Body of pancreas (tissue), 4 donors: Measurements from ENCODE around the gene FOXL1. TPM values are rescaled to one million over a fixed set of nuclear protein-coding genes. Genes with fewer than 3 reads are reported as not detected.

Source experiments
- ATAC-seq: fragments of 150-250 bp; one replicate; pipeline ENCODE4 v1.9.1; 2016
- DNase-seq, 4 donors: peaks; one replicate each; pipeline ENCODE4 v3.0.0-alpha.2; 2019
- H3K27ac ChIP-seq, 4 donors: fragments of 200-600 bp; sonication (generic); 1 replicate in 3 of 4; 2 replicates in 1 of 4; pipeline versions ENCODE4 v1.5.1 to v1.6.1; 2016 to 2019; ENCODE audit warnings: mild to moderate bottlenecking in 1 of 4, mixed read lengths in 1 of 4, moderate library complexity in 1 of 4
- H3K27me3 ChIP-seq, 2 donors: fragments of 200-600 bp; sonication (generic); one replicate each; pipeline ENCODE4 v1.6.0; 2016; ENCODE audit warnings: mild to moderate bottlenecking in 1 of 2
- H3K36me3 ChIP-seq, 2 donors: fragments of 200-600 bp; sonication (generic); replicated peaks in 1 of 2; 2 replicates each; pipeline ENCODE4 v1.5.1; 2016; ENCODE audit warnings: low read depth in 2 of 2; ENCODE audit not compliant: insufficient read depth in 1 of 2
- H3K4me1 ChIP-seq: fragments of 200-600 bp; sonication (generic); one replicate; pipeline ENCODE4 v1.6.0; 2016
- H3K4me3 ChIP-seq, 2 donors: fragments of 200-600 bp; sonication (generic); 1 replicate in 1 of 2; 2 replicates in 1 of 2; pipeline ENCODE4 v1.5.1; 2016 to 2019
- H3K9me3 ChIP-seq, 3 donors: fragments of 200-600 bp; sonication (generic); 1 replicate in 2 of 3; 2 replicates in 1 of 3; pipeline ENCODE4 v1.5.1; 2016
- CTCF ChIP-seq, 7 experiments: fragments of 450-650 bp in 4 of 7; fragments of 200-600 bp in 3 of 7; sonication (generic) in 3 of 7; IDR thresholded peaks; one replicate each; pipeline ENCODE4 v1.5.1; 2016 to 2019; ENCODE audit warnings: antibody characterized with exemption in 7 of 7
- POLR2A ChIP-seq, 3 donors: fragments of 450-650 bp; IDR thresholded peaks; one replicate each; pipeline ENCODE4 v1.6.1; 2016; ENCODE audit warnings: antibody characterized with exemption in 3 of 3, mild to moderate bottlenecking in 2 of 3
- WGBS, 2 donors: methylation state at CpG; one replicate each; pipeline ENCODE4 v1.1.5; 2017; 5-methylcytosine and 5-hydroxymethylcytosine counted together
- intact Hi-C: fragments of 100-400 bp; cut with DNase I; formaldehyde crosslinking; loops from one replicate; pipeline ENCODE4 v1.15.1; 2023
- total RNA-seq, 2 donors: library from RNA; depleted of rRNA; stranded (reverse); fragments of >200 nt; gene quantifications; one replicate each; pipeline ENCODE4 v1.1.0, GENCODE V29; 2016

FOXL1 gene
- total RNA-seq: under 1 TPM in 1 of 2 donors, not detected in 1; 0.52 TPM

- Histone ChIP-seq H3K9me3 (no peaks in the 10 kb centered on the region), H3K4me3 (no peak within 1 kb of the TSS), H3K27ac (no peak within 1 kb of the TSS), H3K4me1 (peaks cover 24% of the 10 kb centered on the region), H3K36me3 (no peaks in the 10 kb centered on the region), H3K27me3 (peaks cover 0 to 33% of the 10 kb centered on the region in 2 donors)
- no peak for ATAC-seq
- 21 to 30% methylated on average over 13 of the region's 13 CpGs for WGBS, 2 donors
- intact Hi-C loops: no loop called here
- TF ChIP-seq POLR2A (IDR thresholded peaks at IDR 0.05) (no peak), CTCF (IDR thresholded peaks at IDR 0.05) (no peak)
- no peak for DNase-seq
These were observed at the start of gene FOXL1 for GRCh38 chr16:86578061-86578599. Gene FOXL1 (plus strand): TSS chr16:86578549. CDS start chr16:86578724, 175 bp downstream.

GRCh38 chr16:86529160-86529559, 49.2 kb upstream of the FOXL1 start:
- Histone ChIP-seq H3K27ac (no peak overlapping the region), H3K27me3 (no peaks in the 10 kb centered on the region), H3K4me1 (no peaks in the 10 kb centered on the region), H3K4me3 (no peak overlapping the region), H3K9me3 (no peaks in the 10 kb centered on the region), H3K36me3 (no peaks in the 10 kb centered on the region)
- DNase-seq (no peak), ATAC-seq (no peak)
- WGBS, 2 donors: 85 to 96% methylated on average over 8 of the region's 8 CpGs
- TF ChIP-seq CTCF (IDR thresholded peaks at IDR 0.05) (no peak), POLR2A (IDR thresholded peaks at IDR 0.05) (no peak)
- intact Hi-C loops: no loop called here

GRCh38 chr16:86530251-86531190, 47.8 kb upstream of the FOXL1 start:
- H3K27ac ChIP-seq: no peak overlapping the region
- no peak for ATAC-seq

GRCh38 chr16:86531191-86531545, 47.2 kb upstream of the FOXL1 start:
- ATAC-seq: peak; percentile 60

More at GRCh38 chr16:86530251-86531190, 47.8 kb upstream of the FOXL1 start:
- H3K27me3 ChIP-seq: no peaks in the 10 kb centered on the region
- no peak overlapping the region for H3K4me3 ChIP-seq
- no peak for TF ChIP-seq CTCF (IDR thresholded peaks at IDR 0.05)
- TF ChIP-seq POLR2A (IDR thresholded peaks at IDR 0.05): no peak
- DNase-seq: no peak
- no peaks in the 10 kb centered on the region for H3K4me1 ChIP-seq
- H3K9me3 ChIP-seq: no peaks in the 10 kb centered on the region
- WGBS, 2 donors: 82 to 84% methylated on average over 31 of the region's 31 CpGs
- intact Hi-C loops: no loop called here
- no peaks in the 10 kb centered on the region for H3K36me3 ChIP-seq

More at GRCh38 chr16:86531191-86531545, 47.2 kb upstream of the FOXL1 start:
- H3K9me3 ChIP-seq: no peaks in the 10 kb centered on the region
- H3K4me1 ChIP-seq: no peaks in the 10 kb centered on the region
- intact Hi-C loops: no loop called here
- DNase-seq: peak in 2 of 4 donors; percentile 30 to 35
- no peak overlapping the region for H3K4me3 ChIP-seq
- WGBS, 2 donors: 87 to 89% methylated on average over 7 of the region's 7 CpGs
- H3K27ac ChIP-seq: no peak overlapping the region
- no peaks in the 10 kb centered on the region for H3K36me3 ChIP-seq
- no peaks in the 10 kb centered on the region for H3K27me3 ChIP-seq
- TF ChIP-seq POLR2A (IDR thresholded peaks at IDR 0.05): no peak
- TF ChIP-seq CTCF (IDR thresholded peaks at IDR 0.05): no peak
